GM19324 (cell line): Measurements from ENCODE around the gene DHX16.

Source experiments
- ATAC-seq: cut with Tn5 transposase; IDR thresholded peaks from one replicate; pipeline ENCODE4 v1.9.1; 2021; ENCODE audit warnings: mild to moderate bottlenecking, moderate library complexity; ENCODE audit not compliant: unreplicated experiment, low FRiP score

Gene DHX16

DNA sequence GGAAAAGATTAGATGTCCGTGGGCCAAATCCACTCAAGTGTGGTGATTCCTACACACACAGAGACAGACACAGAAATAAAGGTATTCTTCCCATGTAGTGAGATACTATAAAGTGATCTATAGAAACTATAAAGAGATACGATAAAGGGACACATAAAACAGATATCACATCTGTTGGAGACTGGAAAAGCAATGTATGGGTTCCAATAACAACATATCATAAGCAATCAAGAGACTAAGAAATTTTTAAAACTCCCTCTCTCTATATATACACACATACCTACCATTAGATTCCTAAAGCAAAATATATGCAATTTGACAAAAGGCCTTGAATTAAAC is 61.0 kb downstream of the DHX16 start:
- no peak for ATAC-seq

DNA sequence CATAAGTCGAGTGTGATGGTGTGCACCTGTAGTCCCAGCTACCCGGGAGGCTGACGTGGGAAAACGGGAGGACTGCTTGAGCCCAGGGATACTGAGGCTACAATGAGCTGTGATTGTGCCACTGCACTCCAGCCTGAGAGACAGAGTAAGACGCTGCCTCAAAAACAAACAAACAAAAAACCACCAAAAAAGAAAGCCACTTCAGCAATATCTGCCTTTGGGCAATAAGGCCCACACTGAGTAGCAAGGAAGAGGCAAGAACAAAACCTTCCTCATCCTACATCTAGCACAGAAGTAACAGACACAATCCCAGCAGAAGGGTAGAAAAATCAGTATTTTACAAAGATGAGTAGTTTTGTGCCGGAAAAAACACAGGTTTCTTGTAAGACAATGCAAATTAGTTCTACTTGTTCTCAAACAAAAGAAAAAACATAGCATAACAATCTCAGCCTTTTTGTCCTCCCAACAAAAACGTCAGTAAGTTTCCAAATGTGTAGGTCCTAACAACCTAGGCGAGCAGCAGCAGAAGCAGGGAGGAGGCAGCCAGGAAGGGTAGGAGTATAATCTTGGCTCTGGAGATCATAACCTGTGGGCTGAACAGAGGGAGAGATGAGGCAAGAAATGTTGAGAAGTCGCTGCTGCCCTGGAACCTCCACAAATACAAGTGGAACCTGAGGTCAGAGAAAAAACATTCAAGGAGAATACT is 61.5 kb downstream of the DHX16 start:
- ATAC-seq = no peak

DNA sequence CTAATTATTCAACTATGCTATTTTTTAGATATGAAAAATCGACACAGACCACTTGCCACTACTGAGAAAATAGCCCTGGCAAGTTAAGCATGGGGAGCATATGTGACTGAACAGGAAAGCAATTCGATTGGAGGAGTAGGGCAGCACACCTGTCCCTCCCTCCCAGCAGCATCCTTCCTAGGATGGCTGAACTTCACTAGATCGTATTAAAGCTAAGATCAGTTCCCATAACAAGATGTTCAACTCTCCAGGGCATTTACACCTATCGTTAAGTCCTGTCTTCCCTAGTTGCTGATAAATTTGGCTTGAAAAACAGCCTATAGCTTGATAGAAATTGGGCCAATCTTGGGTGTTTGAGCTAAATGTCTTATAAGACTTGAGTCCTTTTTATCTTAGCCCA is 62.7 kb downstream of the DHX16 start:
- no peak for ATAC-seq

DNA sequence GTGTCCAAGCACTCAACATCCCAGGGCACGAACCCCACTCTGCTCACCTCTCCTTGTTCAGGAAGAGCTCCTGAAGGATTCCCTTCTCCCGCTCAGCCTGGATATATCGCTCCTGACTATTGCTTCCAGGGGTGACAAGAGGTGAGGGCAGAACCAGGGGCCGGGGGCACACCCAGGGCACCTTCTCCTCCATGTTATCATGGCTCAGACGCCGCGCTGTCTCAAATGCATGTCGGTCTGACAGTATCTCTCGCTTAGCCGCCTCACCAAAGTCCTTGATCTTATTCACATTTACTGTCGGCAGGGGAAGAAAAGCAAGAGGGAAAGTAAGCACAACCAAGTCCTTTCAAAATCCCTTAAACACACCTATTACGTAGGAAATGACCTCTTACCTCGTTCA is 68.8 kb downstream of the DHX16 start:
- no peak for ATAC-seq
